Large intestine (tissue), 3 donors: ENCODE measurements around the gene ST7. TPM values are rescaled to one million over a fixed set of nuclear protein-coding genes. Genes with fewer than 3 reads are reported as not detected.

Experiments used
- DNase-seq, 2 donors: peaks; one replicate each; pipeline versions ENCODE4 v3.0.0 to v3.0.0-alpha.2; 2013
- H3K27ac ChIP-seq: one replicate; pipeline ENCODE4 v1.5.1; 2013; ENCODE audit warnings: low read length
- H3K27me3 ChIP-seq: 2 replicates; pipeline ENCODE4 v1.6.1; 2013; ENCODE audit warnings: low read length; ENCODE audit not compliant: control insufficient read depth, insufficient read depth
- H3K36me3 ChIP-seq: 2 replicates; pipeline ENCODE4 v1.6.1; 2013; ENCODE audit warnings: low read length; ENCODE audit not compliant: control insufficient read depth, insufficient read depth
- H3K4me1 ChIP-seq: one replicate; pipeline ENCODE4 v1.6.1; 2013; ENCODE audit warnings: low read length; ENCODE audit not compliant: control insufficient read depth, insufficient read depth
- H3K4me3 ChIP-seq: one replicate; pipeline ENCODE4 v1.5.1; 2013; ENCODE audit warnings: low read length
- H3K9me3 ChIP-seq: one replicate; pipeline ENCODE4 v1.6.1; 2013; ENCODE audit warnings: mild to moderate bottlenecking, low read depth, low read length, moderate library complexity; ENCODE audit not compliant: control insufficient read depth
- WGBS: methylation state at CpG from one replicate; pipeline ENCODE4 v1.1.5; 2013; ENCODE audit warnings: low lambda C conversion rate; ENCODE audit not compliant: insufficient coverage; 5-methylcytosine and 5-hydroxymethylcytosine counted together
- polyA plus RNA-seq: library from polyadenylated mRNA; unstranded; fragments of 120-200 nt; gene quantifications from one replicate; pipeline ENCODE4 v1.2.1, GENCODE V29; 2013

The ST7 gene
- polyA plus RNA-seq, 1 donor = 25.1 TPM

GRCh38 chr7:117062300-117062699 is 109.0 kb downstream of the ST7 start:
- 89% methylated on average over 1 of the region's 1 CpG for WGBS
- Histone ChIP-seq H3K36me3 (no peaks in the 10 kb centered on the region), H3K9me3 (no peaks in the 10 kb centered on the region), H3K4me3 (no peak overlapping the region), H3K4me1 (no peaks in the 10 kb centered on the region), H3K27ac (no peak overlapping the region), H3K27me3 (no peaks in the 10 kb centered on the region)
- no peak for DNase-seq

DNA sequence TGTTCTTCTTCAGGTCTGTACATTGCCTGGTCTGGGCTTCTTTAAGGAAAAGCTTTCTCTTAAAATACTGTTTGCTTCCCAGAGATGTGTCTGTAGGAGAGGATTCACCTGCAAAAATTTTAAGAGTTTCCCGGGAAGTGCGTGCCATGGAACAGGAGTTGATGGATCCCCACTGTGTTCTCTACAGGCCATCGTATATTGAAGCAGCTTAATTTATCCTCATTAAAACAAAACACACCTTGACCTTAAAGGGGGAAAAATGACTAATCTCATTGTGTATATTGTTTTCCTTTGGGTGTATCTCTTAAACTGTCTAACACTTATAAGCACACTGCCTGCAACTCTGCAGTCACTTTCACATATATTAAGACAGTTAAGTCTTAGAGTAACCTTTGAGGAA is 111.4 kb downstream of the ST7 start:
- H3K9me3 ChIP-seq = no peaks in the 10 kb centered on the region
- H3K4me3 ChIP-seq = no peak overlapping the region
- no peaks in the 10 kb centered on the region for H3K27me3 ChIP-seq
- H3K27ac ChIP-seq = no peak overlapping the region
- DNase-seq = no peak
- no CpG with 5 or more reads among the region's 3 CpGs for WGBS
- H3K36me3 ChIP-seq = no peaks in the 10 kb centered on the region
- peaks cover 5% of the 10 kb centered on the region for H3K4me1 ChIP-seq

- Histone ChIP-seq H3K27ac (no peak overlapping the region), H3K9me3 (no peaks in the 10 kb centered on the region), H3K36me3 (no peaks in the 10 kb centered on the region), H3K4me3 (no peak overlapping the region), H3K4me1 (peaks cover 5% of the 10 kb centered on the region), H3K27me3 (no peaks in the 10 kb centered on the region)
- DNase-seq = no peak
- WGBS = 67% methylated on average over 1 of the region's 3 CpGs
Measured at GRCh38 chr7:117065571-117066150, 112.4 kb downstream of the ST7 start.

GRCh38 chr7:117066668-117067067 is 113.4 kb downstream of the ST7 start:
- no peak for DNase-seq
- H3K36me3 ChIP-seq = no peaks in the 10 kb centered on the region
- H3K9me3 ChIP-seq = no peaks in the 10 kb centered on the region
- H3K4me1 ChIP-seq = peaks cover 5% of the 10 kb centered on the region
- WGBS = no CpG with 5 or more reads among the region's 3 CpGs
- H3K27me3 ChIP-seq = no peaks in the 10 kb centered on the region
- no peak overlapping the region for H3K4me3 ChIP-seq
- H3K27ac ChIP-seq = no peak overlapping the region

- Histone ChIP-seq H3K4me3 (no peak overlapping the region), H3K27me3 (no peaks in the 10 kb centered on the region), H3K27ac (no peak overlapping the region), H3K9me3 (no peaks in the 10 kb centered on the region), H3K36me3 (no peaks in the 10 kb centered on the region), H3K4me1 (peaks cover 5% of the 10 kb centered on the region)
- whole genome bisulfite sequencing = 100% methylated on average over 1 of the region's 1 CpG
- no peak for DNase-seq
Measured at GRCh38 chr7:117067340-117067739, 114.0 kb downstream of the ST7 start.

DNA sequence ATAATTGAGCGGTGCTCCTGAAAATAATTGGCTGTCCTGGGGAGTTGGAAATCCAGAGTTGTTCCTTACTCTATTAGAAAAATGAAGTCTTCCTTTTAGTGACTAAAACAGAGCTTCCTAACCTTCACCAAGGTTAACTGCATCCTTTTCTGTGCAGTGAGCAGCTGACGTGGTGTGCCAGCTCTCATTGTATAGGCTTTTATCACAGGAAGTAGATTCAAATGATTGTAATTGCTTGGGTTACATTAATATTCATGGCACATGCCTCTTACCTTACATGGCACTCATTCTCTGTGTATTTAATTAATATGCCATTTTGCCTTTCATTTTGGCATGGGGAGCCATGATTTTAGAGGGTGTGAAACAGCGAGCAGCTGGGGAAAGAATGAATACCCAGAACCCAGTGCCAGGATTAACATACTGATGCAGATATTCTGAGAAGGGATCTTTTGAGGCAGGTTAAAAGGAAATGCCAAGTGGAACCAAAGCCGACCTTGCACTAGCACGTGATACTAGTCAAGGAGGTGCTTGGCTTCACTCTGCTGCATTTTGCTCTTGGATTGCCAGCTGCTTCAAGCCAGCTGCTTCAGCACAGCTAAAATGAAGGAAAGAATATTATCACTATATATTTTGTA is 115.3 kb downstream of the ST7 start:
- no peaks in the 10 kb centered on the region for H3K27me3 ChIP-seq
- H3K27ac ChIP-seq = no peak overlapping the region
- H3K4me1 ChIP-seq = peaks cover 5% of the 10 kb centered on the region
- H3K9me3 ChIP-seq = no peaks in the 10 kb centered on the region
- H3K4me3 ChIP-seq = no peak overlapping the region
- WGBS = 100% methylated on average over 2 of the region's 5 CpGs
- no peaks in the 10 kb centered on the region for H3K36me3 ChIP-seq
- no peak for DNase-seq

- H3K27me3 ChIP-seq = no peaks in the 10 kb centered on the region
- H3K36me3 ChIP-seq = no peaks in the 10 kb centered on the region
- no peaks in the 10 kb centered on the region for H3K9me3 ChIP-seq
- peak in 1 of 2 donors; percentile 30 for DNase-seq
- H3K4me1 ChIP-seq = peaks cover 5% of the 10 kb centered on the region
- H3K4me3 ChIP-seq = no peak overlapping the region
- no peak overlapping the region for H3K27ac ChIP-seq
- WGBS = 38% methylated on average over 1 of the region's 1 CpG
Measured at GRCh38 chr7:117069379-117069778, 116.1 kb downstream of the ST7 start.

DNA sequence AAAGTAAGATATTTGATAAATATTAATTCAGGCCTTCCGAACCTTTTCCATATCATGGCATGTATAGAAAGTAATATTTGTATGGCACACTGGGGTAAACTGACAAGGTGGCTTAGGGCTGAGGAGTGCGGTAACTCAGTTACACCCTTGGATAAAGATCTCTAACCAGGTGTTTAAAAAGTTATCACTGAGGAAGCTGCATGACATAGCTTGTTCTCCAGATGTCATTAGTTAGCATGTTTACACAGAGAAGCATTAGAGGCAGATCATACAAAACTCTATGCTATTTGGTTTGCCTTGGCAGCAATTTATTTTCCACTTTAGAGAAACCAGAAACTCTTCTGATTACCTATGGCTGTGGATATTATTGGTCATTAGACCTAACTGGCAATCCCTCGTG is 118.2 kb downstream of the ST7 start:
- no CpG with 5 or more reads among the region's 3 CpGs for WGBS

DNA sequence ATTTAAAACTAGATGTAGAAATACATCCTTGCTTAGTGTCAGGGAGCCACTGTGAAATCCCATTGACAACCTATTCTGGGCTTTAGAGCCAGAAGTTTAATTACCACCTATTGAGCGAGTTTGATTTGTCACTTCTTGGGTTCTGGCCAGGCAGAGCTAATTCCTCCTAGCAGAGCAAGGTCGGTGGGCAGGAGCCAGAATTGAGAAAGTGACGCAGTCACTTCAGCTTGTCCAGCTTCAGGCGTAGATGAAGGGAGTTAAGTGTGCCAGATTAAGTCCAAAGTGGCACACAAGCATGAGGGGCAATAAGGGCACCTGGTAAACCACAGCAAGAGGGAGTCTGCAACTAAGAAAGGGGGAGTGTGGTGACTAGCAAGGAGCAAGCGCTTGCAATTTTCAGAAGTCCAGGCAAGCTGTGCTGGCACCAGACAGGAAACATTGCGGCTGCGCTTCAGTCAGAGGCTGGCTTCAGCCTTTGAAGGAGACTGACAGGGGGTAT is 119.4 kb downstream of the ST7 start:
- no peak overlapping the region for H3K4me3 ChIP-seq
- H3K4me1 ChIP-seq = peaks cover 5% of the 10 kb centered on the region
- no CpG with 5 or more reads among the region's 7 CpGs for WGBS
- DNase-seq = no peak
- H3K36me3 ChIP-seq = no peaks in the 10 kb centered on the region
- H3K27me3 ChIP-seq = no peaks in the 10 kb centered on the region
- no peak overlapping the region for H3K27ac ChIP-seq
- peaks cover 6% of the 10 kb centered on the region for H3K9me3 ChIP-seq

More for the DNA sequence above, 118.2 kb downstream of the ST7 start:
- Histone ChIP-seq H3K27ac (no peak overlapping the region), H3K9me3 (peaks cover 4% of the 10 kb centered on the region), H3K27me3 (no peaks in the 10 kb centered on the region), H3K4me3 (no peak overlapping the region), H3K4me1 (peaks cover 5% of the 10 kb centered on the region), H3K36me3 (no peaks in the 10 kb centered on the region)
- DNase-seq = no peak

GRCh38 chr7:117074378-117074777 is 121.1 kb downstream of the ST7 start:
- WGBS = no CpG with 5 or more reads among the region's 4 CpGs
- Histone ChIP-seq H3K27me3 (no peaks in the 10 kb centered on the region), H3K4me3 (no peak overlapping the region), H3K4me1 (peaks cover 3% of the 10 kb centered on the region), H3K9me3 (peaks cover 6% of the 10 kb centered on the region), H3K36me3 (no peaks in the 10 kb centered on the region), H3K27ac (no peak overlapping the region)
- DNase-seq = no peak

- no peaks in the 10 kb centered on the region for H3K36me3 ChIP-seq
- no peak for DNase-seq
- no CpG with 5 or more reads among the region's 2 CpGs for WGBS
- no peaks in the 10 kb centered on the region for H3K4me1 ChIP-seq
- no peaks in the 10 kb centered on the region for H3K27me3 ChIP-seq
- H3K27ac ChIP-seq = no peak overlapping the region
- H3K4me3 ChIP-seq = no peak overlapping the region
- H3K9me3 ChIP-seq = peaks cover 6% of the 10 kb centered on the region
Measured at GRCh38 chr7:117075934-117076333, 122.6 kb downstream of the ST7 start.
